NCI-H2196 treated with DMSO at 0.1 percent for 48 hours (cell line): Measurements from ENCODE around the gene NRN1L.
A peak's percentile ranks its signal among the peaks of the same experiment; 100 is the strongest.

Experiments
- DNase-seq: peaks from one replicate; lab custom pipeline; 2025; ENCODE audit not compliant: unreplicated experiment; lab: John Stamatoyannopoulos, UW

Gene NRN1L

DNA sequence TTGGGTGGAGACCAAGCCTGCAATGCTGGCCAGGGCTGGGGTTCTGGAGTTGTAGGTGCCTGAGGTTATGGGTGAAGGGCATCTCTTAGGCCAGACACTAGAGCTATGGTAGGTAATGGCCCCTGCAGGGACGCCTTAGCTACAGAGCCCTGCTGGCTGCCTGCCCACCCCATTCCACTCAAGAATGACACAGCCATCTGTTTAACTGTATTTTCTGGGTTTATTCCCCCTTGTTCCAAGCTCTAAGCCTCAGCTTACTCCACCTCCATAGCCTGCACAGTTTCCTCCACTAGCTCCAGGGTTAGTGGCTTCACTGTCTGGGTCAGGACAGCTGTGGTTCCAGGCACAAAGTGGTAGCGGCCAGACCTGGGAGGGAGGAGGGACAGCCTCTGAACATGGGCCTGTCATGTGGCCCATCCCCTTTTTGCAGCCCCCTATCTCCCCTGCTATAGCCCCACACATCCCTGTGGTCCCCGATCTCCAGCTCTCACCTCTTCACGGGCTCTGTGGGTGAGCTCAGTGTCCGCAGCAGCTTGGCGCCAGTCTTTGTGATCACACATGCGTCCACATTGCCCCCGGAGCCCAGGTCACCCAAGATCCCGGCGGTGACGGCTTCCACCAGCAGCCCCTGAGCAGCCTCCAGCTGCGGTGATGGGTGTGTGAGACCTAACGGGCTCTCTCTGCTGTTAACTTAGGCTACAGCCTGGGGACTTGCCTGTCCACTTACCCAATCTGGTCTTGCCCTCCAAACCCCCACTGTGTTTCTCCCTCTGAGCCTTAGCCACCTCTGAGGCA is 49.8 kb downstream of the NRN1L start:
- DNase-seq = no peak

DNA sequence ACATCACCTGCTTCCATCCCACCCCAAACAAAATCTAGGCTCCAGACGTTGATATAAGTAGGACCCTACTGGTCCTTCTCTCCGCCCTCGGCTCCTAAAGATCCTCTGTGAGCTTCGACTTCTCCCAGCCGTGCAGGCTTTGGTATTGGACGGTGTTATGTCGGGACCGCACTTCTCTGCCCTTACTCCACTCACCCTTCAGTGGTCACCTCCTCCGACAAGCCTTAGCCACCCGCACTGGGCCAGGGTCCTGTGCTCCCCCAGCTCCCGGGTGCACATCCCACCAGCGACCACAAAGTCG is 50.4 kb downstream of the NRN1L start:
- DNase-seq = no peak

GRCh38 chr16:67935402-67936123 is 50.9 kb downstream of the NRN1L start:
- peak; percentile 82 for DNase-seq
